HG02885 (cell line): ENCODE results near the gene NLRP9.

ENCODE experiments used
- ATAC-seq: cut with Tn5 transposase; IDR thresholded peaks from one replicate; pipeline ENCODE4 v1.9.1; 2021; ENCODE audit warnings: mild to moderate bottlenecking; ENCODE audit not compliant: unreplicated experiment, poor library complexity

NLRP9 gene

GRCh38 chr19:55658846-55659459, 79.2 kb downstream of the NLRP9 start:
- ATAC-seq: no peak
